Activated naive CD8-positive, alpha-beta T cell treated with anti-CD3 and anti-CD28 coated beads, Interleukin-2, amount 50 U/mL, for 16 hours (primary cell): Measurements from ENCODE around the gene NEURL2.
"Not testable (repeated sequence)": the region's sequence is repeated elsewhere in the genome, so short reads cannot be mapped to it uniquely, and the experiment has no call there.

Experiments
- DNase-seq: peaks from one replicate; pipeline ENCODE4 v3.0.0-alpha.2; 2020; ENCODE audit warnings: low read depth, low spot score

Gene NEURL2, protein sequence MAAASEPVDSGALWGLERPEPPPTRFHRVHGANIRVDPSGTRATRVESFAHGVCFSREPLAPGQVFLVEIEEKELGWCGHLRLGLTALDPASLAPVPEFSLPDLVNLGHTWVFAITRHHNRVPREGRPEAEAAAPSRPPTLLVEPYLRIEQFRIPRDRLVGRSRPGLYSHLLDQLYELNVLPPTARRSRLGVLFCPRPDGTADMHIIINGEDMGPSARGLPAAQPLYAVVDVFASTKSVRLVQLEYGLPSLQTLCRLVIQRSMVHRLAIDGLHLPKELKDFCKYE

DNA sequence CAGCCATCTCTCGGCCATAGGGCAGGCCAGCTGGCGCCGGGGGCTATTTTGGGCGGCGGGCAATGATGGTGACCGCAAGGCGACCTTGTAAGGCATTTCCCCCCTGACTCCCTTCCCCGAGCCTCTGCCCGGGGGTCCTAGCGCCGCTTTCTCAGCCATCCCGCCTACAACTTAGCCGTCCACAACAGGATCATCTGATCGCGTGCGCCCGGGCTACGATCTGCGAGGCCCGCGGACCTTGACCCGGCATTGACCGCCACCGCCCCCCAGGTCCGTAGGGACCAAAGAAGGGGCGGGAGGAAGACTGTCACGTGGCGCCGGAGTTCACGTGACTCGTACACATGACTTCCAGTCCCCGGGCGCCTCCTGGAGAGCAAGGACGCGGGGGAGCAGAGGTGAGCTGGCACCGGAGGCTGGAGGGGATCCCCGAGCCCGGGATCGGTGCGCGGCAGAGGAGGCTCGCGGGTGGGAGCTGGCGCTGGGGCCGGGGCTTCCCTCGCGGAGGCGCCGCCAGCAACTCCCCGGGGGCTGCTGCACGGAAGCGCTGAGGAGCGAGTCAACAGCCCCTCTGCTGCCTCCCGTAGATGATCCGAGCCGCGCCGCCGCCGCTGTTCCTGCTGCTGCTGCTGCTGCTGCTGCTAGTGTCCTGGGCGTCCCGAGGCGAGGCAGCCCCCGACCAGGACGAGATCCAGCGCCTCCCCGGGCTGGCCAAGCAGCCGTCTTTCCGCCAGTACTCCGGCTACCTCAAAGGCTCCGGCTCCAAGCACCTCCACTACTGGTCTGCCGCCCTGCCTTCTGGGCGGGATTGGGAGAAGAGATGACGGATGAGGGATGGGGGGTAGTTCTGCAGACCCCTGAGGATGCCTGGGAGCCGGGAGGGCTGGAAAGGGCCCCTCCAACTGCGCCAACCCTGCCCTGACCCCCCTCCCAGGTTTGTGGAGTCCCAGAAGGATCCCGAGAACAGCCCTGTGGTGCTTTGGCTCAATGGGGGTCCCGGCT is at the start of gene NEURL2, which contains the start of gene CTSA:
NEURL2 (minus strand) TSS at position 224 of the 999 bp plus-strand sequence; CDS start at position 7, 217 bp downstream.
CTSA (plus strand) TSS at position 351 of the 999 bp plus-strand sequence; CDS start at position 585, 234 bp downstream.
- DNase-seq: peak; percentile 73

DNA sequence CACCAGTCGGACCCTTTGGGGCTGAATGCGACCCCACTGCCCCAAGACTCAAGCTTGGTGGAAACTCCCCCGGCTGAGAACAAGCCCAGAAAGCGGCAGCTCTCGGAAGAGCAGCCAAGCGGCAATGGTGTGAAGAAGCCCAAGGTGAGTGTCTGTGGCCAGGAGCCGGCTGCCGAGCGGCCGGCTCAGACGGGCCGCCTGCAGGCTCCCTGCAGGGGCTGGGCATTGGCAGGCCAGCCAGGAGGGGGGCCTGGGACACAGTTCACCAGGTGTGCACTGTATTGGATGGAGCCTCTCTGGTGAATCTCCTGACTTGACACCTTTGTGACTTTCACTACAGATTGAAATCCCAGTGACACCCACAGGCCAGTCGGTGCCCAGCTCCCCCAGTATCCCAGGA is 49.5 kb upstream of the NEURL2 start:
- no peak for DNase-seq

DNA sequence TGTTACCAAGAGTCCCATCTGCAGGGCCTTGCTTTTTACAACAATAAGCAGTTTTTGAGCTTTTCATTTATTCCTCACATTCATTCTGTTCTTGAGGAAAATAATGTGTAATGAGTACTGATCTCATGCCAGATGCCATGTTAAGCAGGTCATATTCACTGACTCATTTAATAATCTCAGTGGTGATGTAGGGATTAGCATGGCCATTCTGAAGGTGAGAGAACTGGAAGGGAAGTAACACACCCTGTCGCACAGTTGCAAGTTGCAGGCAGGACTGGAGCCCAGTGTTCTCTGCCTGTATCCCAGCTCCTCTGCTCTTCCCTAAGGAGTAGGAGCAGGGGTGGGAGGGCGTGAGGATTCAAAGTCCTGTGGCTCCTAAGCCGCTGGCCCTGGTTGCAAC is 49.0 kb upstream of the NEURL2 start:
- no peak for DNase-seq

DNA sequence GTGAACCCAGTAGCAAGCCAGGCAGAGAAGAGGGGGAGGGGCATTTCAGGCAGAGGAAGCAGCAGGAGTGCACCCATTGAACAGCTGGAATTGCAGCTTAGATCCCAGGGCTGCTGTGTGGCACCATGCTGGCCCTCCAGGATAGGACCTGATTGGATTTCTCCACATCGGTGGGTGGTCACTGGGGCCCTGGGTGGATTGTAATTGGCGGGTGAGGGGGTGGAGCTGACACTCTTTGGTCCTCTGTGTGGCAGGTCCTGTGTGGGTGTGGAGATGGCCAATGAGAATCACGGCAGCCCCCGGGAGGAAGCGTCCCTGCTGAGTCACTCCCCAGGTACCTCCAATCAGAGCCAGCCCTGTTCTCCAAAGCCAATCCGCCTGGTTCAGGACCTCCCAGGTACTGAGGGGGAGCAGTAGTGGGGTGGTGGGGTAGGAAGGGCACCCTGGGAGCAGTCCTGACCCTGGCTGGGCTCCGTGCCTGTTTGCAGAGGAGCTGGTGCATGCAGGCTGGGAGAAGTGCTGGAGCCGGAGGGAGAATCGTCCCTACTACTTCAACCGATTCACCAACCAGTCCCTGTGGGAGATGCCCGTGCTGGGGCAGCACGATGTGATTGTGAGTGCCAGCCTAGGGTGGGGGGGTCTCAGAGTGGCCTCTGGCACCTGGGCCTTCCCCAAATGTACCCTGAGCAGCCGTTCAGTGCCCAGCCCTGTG is 47.9 kb upstream of the NEURL2 start:
- DNase-seq: no peak

DNA sequence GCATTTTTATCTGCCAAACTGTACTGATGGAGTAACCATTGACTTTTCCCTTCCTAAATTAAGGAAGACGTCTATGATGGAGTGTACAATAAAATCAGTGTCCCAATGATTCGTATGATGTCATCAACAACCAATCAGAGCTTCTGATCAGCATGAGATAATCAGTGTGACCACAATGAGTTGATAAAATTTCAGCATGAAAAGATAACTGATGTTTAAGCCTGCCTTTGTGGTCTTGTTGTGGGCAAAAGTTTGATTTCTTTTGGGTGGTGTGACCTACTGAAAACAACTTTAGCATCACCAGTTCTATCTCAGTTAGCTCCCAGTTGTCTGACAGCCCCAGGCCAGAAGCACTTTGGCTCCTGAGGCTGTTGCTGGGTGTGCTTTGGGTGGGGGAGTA is 46.8 kb upstream of the NEURL2 start:
- DNase-seq: no peak

DNA sequence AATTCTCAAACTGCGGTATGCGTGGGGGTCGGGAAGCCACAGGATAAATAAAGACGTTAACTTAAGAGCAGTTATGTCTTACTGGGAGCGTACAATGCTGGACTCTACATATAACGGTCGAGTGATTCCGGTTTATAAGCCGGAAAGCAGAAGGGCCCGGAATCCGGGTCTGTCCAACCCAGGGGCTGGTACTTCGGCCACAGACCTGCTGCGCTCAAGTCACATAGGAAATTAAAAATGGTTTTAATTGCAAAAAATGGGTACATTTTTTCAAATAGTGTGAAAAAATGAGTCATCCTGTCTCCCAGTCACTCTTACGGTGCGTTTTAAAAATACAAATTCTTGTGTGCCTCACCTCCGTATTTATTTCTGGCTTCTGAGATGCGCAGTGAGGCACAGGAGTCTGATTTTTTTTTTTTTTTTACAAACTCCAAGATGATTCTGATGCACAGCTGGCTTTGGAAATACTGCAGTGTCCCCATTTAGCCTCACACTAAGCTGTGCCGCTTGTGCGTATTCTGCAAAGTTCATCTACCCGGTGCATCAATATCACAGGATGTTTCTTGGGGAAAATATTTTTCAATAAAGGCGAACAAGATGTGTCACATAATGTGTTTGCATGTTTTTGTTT is 44.5 kb upstream of the NEURL2 start:
- no peak for DNase-seq

DNA sequence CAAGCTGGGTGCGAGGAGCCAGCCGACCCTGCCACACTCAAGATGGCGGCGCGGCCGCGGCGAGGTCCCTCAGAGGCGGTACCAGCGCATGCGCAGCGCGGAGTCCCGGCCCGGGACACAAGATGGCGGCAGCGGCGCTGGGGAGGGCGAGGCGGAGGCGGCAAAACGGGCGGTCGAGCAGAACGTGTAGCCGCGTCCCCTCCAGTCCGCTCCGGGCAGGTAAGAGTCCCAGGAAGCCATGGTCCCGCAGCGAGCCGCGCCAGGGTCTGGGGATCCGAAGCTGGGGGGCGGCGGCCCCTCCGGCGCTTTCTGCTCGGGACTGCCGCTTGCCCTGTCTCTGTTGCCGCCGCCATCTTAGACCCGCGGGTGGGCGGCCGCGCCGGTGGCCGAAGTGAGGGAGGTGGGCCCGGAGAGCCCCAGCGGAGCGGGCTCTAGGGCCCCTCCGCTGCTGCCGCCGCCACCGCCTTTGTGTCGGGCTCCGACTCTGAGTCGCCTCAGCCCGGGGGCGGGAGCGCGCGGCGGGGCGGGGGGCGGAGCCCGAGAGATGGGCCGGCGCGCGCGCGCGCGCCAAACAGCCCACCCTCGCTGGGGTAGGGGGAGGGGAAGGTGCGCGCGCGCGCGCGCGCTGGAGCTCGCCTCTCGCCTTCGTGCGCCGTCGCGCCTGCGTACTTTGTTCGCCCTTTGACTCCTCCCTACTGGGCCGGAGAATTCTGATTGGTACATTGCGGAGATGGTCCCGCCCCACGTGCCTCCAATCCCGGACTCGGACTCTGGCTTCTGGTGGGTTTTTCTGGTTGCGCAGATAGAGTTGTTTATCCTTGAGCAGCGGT is 43.8 kb upstream of the NEURL2 start, which contains the start of gene PCIF1:
PCIF1 (plus strand) TSS at position 98 of the 830 bp plus-strand sequence. CDS start 4,317 bp downstream, outside the sequence.
- DNase-seq: peak; percentile 94

DNA sequence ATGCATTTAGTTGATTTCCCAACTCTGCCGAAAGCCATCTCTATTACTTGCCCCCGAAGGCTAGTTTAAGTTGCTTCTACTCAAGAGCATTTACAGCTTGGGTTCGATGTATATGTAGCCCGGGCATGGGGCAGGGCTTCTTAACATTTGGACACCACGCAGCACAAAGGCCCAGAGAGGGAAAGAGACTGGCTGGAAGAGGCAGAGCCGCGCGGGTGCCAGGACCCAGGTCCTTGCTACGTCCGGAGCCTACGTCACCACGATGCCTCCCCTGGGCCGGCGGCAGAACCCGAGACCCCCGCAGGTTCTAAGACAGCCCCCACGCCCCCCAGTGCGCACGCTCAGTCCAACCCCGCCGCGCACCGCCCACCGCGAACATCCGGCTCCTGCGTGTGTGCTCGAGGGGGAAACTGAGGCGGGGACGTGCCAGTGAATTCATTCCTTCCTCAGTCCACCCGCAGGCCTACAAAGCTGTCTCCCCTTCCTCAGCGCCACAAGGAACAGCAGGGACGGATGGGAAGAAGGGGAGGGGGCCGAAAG is 43.1 kb upstream of the NEURL2 start:
- no peak for DNase-seq

DNA sequence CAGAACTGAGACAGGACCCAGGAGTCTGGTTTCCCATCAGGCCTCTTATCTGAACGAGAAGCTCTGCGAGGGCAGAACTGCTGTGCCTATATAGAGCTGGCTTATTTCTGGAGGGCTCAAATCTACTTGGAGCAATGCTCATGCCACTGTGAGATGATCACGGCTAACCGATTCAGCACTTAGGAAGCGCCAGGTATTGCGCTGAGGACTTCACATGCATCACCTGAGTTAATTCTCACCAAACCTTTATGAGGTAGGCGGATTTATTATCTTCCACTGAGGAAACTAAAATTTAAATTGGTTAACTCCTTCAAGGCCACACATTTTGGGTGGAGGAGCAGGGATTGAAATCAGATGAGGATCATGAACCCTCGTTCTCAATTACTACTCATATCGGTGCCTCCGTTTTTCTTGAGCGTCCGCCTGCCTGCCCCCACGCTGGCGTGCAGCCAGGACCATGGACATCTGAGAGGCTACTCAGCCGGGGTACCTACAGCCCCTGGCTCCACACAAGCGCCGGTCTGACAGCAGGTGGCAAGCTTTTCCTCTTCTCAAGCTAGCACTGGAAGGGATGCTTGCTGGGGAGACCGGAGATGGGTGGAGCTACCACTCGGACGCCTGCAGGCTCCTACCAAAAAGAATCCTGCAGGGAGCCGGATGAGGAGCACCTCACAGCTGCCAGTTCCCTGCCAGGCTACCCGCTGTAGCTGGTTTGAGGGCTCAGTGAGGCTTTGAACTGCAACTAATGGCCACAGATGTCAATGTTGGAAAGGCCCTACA is 42.4 kb upstream of the NEURL2 start:
- DNase-seq: no peak

DNA sequence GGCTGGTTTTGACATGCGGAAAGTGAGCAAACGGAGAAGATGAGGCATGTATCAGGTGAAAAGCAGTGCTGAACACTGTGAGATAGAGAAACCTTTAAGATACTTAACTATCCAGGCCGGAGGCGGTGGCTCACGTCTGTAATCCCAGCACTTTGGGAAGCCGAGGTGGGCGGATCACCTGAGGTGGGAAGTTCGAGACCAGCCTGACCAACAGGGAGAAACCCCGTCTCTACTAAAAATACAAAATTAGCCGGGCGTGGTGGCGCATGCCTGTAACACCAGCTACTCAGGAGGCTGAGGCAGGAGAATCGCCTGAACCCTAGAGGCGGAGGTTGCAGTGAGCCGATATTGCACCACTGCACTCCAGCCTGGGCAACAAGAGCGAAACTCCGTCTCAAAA is 40.7 kb upstream of the NEURL2 start:
- DNase-seq: not testable (repeated sequence)

DNA sequence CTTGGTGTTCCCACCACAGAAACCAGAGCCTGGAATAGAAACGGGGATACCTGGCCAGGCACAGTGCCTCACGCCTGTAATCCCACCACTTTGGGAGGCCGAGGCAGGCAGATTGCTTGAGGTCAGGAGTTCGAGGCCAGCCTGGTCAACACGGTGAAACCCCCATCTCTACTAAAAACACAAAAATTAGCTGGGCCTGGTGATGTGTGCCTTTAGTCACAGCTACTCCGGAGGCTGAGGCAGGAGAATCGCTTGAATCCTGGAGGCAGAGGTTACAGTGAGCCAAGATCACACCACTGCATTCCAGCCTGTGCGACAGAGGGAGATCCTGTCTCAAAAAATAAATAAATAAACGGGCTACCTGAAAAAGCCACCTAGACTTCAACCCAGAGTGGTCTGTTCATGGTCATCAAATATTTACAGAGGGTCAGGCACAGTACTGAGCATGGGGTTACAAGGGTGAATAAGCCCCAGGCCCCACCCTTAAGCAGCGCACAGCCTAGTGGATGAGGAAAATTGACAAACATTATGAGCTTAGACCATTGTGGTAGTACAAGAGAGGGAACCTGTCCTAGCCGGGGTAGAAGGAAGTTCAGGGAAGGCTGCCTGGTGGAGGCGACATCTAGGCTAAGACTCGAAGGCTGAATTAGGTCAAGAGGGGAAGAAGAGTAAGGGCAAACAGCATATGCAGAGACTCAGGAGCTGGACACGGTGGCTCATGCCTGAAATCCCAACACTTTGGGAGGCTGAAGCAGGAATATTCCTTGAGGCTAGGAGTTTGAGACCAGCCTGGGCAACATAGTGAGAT is 36.3 kb upstream of the NEURL2 start:
- DNase-seq: no peak

DNA sequence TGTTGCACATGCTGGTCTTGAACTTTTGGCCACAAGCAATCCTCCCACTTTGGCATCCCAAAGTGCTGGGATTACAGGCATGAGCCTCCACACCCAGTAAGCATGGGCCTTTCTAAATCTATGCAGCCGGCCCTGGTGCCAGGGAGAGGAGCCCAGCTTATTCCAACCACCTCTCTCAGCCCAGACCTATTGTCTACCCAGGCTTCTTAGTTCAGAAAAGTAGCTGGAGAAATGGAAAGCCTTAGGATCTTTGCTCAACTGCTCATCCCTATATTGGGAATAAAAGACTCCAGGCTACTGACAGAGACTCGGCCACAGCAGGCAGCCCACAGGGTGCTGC is 35.7 kb upstream of the NEURL2 start:
- no peak for DNase-seq

DNA sequence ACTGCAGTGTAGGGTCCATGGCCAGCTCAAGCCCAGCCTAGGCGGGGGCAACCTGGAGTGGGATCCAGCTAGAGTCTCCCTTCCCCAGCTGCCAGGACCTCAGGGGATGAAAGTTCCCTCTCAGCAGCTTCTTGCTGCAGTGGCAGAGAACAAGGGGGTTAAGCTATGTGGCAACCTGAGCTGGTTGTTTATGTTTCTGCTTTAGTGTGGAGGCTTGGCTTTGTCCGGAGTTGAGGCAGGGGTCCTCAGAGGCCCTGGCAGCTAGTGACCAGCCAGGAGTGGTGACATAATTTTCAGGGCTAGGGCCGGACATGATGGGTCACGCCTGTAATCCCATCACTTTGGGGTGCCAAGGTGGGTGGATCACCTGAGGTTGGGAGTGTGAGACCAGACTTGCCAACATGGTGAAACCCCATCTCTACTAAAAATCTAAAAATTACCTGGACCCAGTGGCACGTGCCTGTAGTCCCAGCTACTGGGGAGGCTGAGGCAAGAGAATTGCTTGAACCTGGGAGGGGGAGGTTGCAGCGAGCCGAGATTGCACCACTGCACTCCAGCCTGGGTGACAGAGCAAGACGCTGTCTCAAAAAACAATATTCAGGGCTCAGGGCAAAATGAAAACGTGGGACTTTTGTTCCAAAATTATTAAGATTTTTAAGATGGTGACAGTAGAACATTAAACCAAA is 35.0 kb upstream of the NEURL2 start:
- DNase-seq: no peak

DNA sequence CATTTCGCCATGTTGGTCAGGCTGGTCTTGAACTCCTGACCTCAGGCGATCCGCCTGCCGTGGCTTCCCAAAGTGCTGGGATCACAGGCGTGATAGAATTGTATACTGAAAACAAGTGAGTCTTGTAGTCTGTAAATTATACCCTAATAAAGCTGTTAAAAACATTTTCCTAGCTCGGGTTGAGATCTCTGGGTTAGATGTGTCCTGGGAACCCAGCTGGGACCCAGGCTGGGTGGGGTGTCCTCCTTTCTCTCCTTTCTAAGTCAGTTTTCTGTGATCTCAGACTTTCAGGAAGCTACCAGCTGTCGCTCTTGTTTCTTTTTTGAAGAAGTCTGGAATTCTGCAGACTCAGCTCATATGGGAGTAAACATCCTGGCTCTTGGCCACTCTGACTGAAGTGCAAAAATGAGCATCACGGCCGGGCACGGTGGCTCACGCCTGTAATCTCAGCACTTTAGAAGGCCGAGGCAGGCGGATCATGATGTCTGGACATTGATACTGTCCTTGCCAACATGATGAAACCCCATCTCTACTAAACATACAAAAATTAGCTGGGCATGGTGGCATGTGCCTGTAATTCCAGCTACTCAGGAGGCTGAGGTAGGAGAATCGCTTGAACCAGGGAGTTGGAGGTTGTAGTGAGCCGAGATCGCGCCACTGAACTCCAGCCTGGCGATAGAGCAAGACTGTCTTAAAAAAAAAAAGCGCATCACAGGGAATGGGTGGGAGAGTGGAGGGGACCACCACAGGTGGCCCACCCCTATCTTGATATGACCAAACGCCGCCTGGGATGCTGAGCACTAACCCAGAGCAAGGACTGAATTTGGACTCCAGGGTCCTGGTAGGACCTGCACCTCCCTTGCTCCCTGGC is 33.6 kb upstream of the NEURL2 start:
- DNase-seq: no peak

DNA sequence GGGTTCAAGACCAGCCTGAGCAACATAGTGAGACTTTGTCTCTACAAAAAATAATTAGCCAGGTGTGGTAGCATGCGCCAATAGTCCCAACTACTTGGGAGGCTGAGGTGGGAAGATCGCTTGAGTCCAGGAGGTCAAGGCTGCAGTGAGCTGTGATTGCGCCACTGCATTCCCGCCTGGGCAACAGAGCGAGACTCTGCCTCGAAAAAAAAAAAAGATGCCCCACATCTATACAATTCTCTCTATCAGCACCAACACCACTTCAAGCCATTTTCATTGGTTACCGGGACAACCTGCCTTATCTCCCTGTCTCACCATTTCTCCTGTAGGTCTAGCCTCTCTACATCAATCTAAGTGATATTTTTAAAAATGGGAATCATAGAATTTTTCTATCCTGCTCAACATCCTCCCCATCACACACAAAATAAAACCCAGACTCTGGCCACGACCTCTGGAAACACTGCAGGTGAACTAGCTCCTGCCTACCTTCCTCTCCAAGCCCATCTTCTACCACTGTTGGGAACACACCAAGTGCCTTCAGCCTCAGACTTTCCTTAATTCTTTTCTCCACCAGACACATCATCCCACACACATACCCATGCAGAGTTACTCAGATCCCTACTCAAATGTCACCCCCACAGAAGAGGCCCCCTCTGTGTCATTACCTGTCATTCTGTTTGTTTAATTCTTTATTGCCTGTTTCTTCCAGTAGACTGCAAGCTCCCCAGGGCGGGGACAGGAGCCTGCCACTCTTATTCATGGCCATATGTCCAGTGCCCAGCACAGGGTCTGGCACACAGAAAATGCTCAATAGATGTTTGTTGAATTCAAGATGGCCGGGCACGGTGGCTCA is 30.6 kb upstream of the NEURL2 start:
- DNase-seq: no peak
